Measurements from ENCODE around the gene HVCN1.

DNA sequence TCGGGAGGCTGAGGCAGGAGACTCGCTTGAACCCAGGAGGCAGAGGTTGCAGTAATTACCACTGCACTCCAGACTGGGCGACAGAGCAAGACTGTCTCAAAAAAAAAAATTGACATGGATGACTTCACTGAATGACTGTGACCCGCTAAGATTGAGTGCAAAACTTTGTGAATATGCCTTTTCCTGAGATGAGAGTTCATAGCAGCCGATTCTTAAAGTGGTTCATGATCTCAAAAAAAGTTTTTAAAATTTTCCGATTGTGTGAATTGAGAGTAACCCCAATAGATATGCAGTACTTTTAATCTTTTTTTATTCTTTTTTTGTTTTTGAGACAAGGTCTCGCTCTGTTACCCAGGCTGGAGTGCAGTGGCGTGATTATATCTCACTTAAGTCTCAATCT, 73.7 kb downstream of the HVCN1 start:
- TF ChIP-seq, protein P1, sequence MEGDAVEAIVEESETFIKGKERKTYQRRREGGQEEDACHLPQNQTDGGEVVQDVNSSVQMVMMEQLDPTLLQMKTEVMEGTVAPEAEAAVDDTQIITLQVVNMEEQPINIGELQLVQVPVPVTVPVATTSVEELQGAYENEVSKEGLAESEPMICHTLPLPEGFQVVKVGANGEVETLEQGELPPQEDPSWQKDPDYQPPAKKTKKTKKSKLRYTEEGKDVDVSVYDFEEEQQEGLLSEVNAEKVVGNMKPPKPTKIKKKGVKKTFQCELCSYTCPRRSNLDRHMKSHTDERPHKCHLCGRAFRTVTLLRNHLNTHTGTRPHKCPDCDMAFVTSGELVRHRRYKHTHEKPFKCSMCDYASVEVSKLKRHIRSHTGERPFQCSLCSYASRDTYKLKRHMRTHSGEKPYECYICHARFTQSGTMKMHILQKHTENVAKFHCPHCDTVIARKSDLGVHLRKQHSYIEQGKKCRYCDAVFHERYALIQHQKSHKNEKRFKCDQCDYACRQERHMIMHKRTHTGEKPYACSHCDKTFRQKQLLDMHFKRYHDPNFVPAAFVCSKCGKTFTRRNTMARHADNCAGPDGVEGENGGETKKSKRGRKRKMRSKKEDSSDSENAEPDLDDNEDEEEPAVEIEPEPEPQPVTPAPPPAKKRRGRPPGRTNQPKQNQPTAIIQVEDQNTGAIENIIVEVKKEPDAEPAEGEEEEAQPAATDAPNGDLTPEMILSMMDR (IDR thresholded peaks at IDR 0.05) = no peak
- no peak for TF ChIP-seq POLR2A (IDR thresholded peaks at IDR 0.05)

Data from body of pancreas (tissue), 4 donors.